ENCODE results near the gene FYB1.

GRCh38 chr5:39113354-39113953, 105.9 kb downstream of the FYB1 start:
- TF ChIP-seq EZH2 (IDR thresholded peaks at IDR 0.05; ENCODE audit: borderline replicate concordance, low read depth, low read length, poor library complexity, severe bottlenecking) (no peak), CTCF (conservative IDR thresholded peaks at IDR 0.05; ENCODE audit: low read depth, low read length) (no peak)

Data from A673 (cell line).